Nephron (organoid): Measurements from ENCODE around the gene FXYD4.

ENCODE experiments used
- H3K27ac Mint-ChIP-seq, 3 experiments: 2 replicates each; pipeline ENCODE4 v1.8.0; 2020; ENCODE audit warnings: mixed read lengths in 3 of 3, mild to moderate bottlenecking in 2 of 3, moderate library complexity in 1 of 3
- H3K27me3 Mint-ChIP-seq: 2 replicates; pipeline ENCODE4 v1.8.0; 2021; ENCODE audit warnings: low read depth, mild to moderate bottlenecking, moderate library complexity, mixed read lengths
- H3K36me3 Mint-ChIP-seq: 2 replicates; pipeline ENCODE4 v1.8.0; 2020; ENCODE audit warnings: low read depth, mixed read lengths
- H3K4me1 Mint-ChIP-seq: 2 replicates; pipeline ENCODE4 v1.8.0; 2020; ENCODE audit warnings: mixed read lengths
- H3K4me3 Mint-ChIP-seq, 3 experiments: 2 replicates each; pipeline ENCODE4 v1.8.0; 2020; ENCODE audit warnings: mild to moderate bottlenecking in 3 of 3, mixed read lengths in 3 of 3, moderate library complexity in 2 of 3
- H3K9me3 Mint-ChIP-seq: 2 replicates; pipeline ENCODE4 v1.8.0; 2020; ENCODE audit warnings: mixed read lengths
- TF ChIP-seq, protein P1 (sequence below), 3 experiments: fragments of 200-600 bp; sonication (generic); IDR thresholded peaks; one replicate each; pipeline ENCODE4 v1.5.0; 2021; ENCODE audit warnings: antibody characterized with exemption in 3 of 3; ENCODE audit not compliant: unreplicated experiment in 3 of 3

Gene FXYD4, protein sequence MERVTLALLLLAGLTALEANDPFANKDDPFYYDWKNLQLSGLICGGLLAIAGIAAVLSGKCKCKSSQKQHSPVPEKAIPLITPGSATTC

DNA sequence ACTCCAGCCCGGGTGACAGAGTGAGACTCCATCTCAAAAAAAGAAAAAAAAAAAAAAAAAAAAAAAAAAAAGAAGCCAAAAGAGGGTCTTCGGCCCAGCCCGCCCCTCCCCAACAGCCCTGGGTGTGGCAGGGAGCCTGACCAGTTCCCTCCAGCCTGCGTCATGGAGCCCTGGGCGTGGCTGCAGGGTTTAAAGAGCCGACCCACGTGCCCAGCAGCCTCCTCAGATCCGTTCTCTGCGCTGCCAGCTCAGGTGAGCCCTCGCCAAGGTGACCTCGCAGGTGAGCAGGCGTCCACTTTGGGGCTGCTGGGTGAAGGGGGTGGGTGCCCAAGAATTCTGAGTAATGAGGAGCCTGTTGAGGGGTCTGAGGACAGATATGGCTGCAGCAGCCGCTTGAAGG is at the start of gene FXYD4:
Gene FXYD4, plus strand, starts transcription at position 219 of the 400 bp plus-strand sequence. CDS start 2,111 bp downstream, outside the sequence.
- TF ChIP-seq, protein P1, sequence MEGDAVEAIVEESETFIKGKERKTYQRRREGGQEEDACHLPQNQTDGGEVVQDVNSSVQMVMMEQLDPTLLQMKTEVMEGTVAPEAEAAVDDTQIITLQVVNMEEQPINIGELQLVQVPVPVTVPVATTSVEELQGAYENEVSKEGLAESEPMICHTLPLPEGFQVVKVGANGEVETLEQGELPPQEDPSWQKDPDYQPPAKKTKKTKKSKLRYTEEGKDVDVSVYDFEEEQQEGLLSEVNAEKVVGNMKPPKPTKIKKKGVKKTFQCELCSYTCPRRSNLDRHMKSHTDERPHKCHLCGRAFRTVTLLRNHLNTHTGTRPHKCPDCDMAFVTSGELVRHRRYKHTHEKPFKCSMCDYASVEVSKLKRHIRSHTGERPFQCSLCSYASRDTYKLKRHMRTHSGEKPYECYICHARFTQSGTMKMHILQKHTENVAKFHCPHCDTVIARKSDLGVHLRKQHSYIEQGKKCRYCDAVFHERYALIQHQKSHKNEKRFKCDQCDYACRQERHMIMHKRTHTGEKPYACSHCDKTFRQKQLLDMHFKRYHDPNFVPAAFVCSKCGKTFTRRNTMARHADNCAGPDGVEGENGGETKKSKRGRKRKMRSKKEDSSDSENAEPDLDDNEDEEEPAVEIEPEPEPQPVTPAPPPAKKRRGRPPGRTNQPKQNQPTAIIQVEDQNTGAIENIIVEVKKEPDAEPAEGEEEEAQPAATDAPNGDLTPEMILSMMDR (IDR thresholded peaks at IDR 0.05; ENCODE audit: unreplicated experiment in 3 of 3): no peak
- H3K36me3 Mint-ChIP-seq: no peaks in the 10 kb centered on the region
- H3K9me3 Mint-ChIP-seq: no peaks in the 10 kb centered on the region
- H3K4me3 Mint-ChIP-seq: no peak within 1 kb of the TSS
- H3K4me1 Mint-ChIP-seq: peaks cover 8% of the 10 kb centered on the region
- H3K27me3 Mint-ChIP-seq: peaks cover 7% of the 10 kb centered on the region
- H3K27ac Mint-ChIP-seq: no peak within 1 kb of the TSS

DNA sequence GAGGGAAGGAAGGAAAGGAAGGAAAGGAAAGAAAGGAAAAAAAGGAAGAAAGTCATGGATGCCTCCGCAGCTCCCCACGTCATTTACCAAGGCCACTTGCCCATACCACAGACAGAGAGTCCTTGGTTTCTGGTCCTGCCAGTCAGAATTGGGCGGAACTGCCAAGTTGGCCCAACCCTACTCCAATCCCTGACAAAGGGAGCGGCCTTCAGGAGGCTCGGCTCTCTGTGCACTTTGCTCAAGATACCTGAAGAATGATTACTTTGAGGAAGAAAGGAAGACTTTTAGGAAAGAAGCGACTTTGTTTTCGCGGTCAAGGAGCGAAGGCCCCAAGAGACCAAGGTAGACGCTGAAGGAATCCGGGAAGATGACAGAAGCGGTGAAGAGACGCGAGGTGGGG is 49.1 kb upstream of the FXYD4 start:
- TF ChIP-seq, protein P1 (IDR thresholded peaks at IDR 0.05; ENCODE audit: unreplicated experiment in 3 of 3): no peak
- Mint-ChIP-seq H3K27ac (peak overlapping the region in 1 of 3 experiments; percentile 54), H3K4me3 (peak overlapping the region; percentile 53 to 75 (median 70)), H3K36me3 (no peaks in the 10 kb centered on the region), H3K27me3 (peaks cover 12% of the 10 kb centered on the region), H3K9me3 (no peaks in the 10 kb centered on the region), H3K4me1 (peaks cover 11% of the 10 kb centered on the region)

DNA sequence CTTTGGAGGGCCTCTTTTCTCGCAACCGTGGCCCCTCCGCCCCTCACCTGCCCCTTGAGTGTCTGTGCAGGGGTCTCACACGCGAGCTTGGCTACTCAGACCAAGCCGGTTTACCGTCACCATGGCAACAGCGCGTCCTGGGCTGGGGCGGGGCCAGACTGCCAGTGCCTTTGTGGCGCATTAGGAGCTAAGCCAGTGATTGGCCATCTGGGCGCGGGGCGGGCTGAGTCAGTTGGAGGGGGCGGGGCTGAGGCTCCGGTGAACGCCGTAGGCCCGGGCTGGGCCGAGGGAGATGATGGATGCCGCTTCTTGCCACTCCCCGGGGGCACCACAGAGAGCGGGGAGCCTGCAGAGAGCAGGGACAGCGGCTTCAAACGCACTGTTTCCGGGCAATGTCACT is 48.7 kb upstream of the FXYD4 start:
- peak overlapping the region; percentile 53 to 75 (median 70) for H3K4me3 Mint-ChIP-seq
- TF ChIP-seq, protein P1 (IDR thresholded peaks at IDR 0.05; ENCODE audit: unreplicated experiment in 3 of 3): no peak
- H3K36me3 Mint-ChIP-seq: no peaks in the 10 kb centered on the region
- peaks cover 11% of the 10 kb centered on the region for H3K4me1 Mint-ChIP-seq
- no peaks in the 10 kb centered on the region for H3K9me3 Mint-ChIP-seq
- peaks cover 12% of the 10 kb centered on the region for H3K27me3 Mint-ChIP-seq
- peak overlapping the region in 2 of 3 experiments; percentile 54 to 79 for H3K27ac Mint-ChIP-seq

DNA sequence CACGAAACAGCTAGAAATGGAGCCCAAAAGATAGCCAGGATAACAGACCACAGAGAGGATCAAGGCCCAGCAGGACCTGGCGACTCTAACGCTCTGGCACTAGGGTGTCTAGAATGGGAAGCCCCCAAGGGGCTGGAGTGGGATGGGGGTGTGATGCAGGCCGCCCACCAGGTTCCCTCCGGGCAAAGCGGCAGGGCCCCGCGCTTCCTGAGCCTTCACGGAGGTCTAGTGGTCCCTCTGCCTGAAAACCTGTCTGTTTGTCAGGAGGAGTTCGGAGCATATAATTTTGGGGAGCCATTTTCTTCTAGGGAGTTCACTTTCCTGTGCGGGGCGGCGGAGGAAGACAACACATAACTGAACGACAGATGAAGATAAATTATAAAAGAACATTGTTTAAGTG is 48.2 kb upstream of the FXYD4 start:
- peak overlapping the region; percentile 53 to 75 (median 70) for H3K4me3 Mint-ChIP-seq
- H3K27ac Mint-ChIP-seq: peak overlapping the region in 2 of 3 experiments; percentile 54 to 79
- peaks cover 12% of the 10 kb centered on the region for H3K27me3 Mint-ChIP-seq
- TF ChIP-seq, protein P1 (IDR thresholded peaks at IDR 0.05; ENCODE audit: unreplicated experiment in 3 of 3): no peak
- H3K9me3 Mint-ChIP-seq: no peaks in the 10 kb centered on the region
- peaks cover 11% of the 10 kb centered on the region for H3K4me1 Mint-ChIP-seq
- no peaks in the 10 kb centered on the region for H3K36me3 Mint-ChIP-seq

DNA sequence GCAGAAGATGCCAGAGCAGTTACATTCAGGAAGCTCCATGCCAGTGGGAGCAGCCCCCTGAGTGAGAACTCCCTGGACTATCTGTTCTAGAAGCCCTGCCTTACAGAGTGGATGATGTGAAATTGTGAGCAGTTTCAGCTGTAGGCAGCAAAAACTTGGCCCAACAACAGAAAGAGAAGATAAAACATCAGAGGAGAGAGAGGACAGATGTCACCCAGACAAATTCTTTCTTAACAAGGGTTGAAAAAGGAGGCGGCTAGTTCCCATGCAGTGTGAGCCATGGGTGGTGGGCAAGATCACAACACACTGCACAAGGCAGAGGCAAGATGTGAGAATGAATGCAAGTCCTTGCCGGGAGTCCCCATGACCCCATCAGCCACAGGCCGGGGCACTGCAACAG is 46.6 kb upstream of the FXYD4 start:
- peak overlapping the region; percentile 6 to 40 (median 26) for H3K27ac Mint-ChIP-seq
- peaks cover 8% of the 10 kb centered on the region for H3K27me3 Mint-ChIP-seq
- H3K4me1 Mint-ChIP-seq: peaks cover 11% of the 10 kb centered on the region
- no peaks in the 10 kb centered on the region for H3K36me3 Mint-ChIP-seq
- no peaks in the 10 kb centered on the region for H3K9me3 Mint-ChIP-seq
- H3K4me3 Mint-ChIP-seq: no peak overlapping the region
- TF ChIP-seq, protein P1 (IDR thresholded peaks at IDR 0.05; ENCODE audit: unreplicated experiment in 3 of 3): no peak

DNA sequence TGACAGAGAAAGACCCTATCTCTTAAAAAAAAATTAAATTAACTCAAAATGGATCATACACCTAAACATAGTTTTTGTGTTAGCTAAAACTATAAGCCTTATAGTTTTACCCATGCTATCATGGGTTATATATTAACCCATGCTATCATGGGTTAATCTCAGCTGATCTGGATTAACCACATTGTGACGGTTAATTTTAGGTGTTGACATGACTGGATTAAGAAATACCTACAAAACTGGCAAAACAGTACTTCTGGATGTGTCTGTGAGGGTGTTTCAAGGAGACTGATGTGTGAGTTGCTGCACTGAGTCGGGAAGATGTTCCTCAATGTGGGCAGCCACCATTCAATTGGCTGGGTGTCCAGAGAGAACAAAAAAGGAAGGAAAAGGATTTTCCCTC is 44.3 kb upstream of the FXYD4 start:
- TF ChIP-seq, protein P1 (IDR thresholded peaks at IDR 0.05; ENCODE audit: unreplicated experiment in 3 of 3): no peak
- Mint-ChIP-seq H3K27ac (no peak overlapping the region), H3K27me3 (no peaks in the 10 kb centered on the region), H3K4me3 (no peak overlapping the region), H3K9me3 (no peaks in the 10 kb centered on the region), H3K36me3 (no peaks in the 10 kb centered on the region), H3K4me1 (peaks cover 11% of the 10 kb centered on the region)
